GM21381 (cell line): ENCODE results near the gene RYR3.

Experiments used
- ATAC-seq: cut with Tn5 transposase; IDR thresholded peaks from one replicate; pipeline ENCODE4 v1.9.1; 2021; ENCODE audit warnings: mild to moderate bottlenecking, moderate library complexity; ENCODE audit not compliant: unreplicated experiment

Gene RYR3

DNA sequence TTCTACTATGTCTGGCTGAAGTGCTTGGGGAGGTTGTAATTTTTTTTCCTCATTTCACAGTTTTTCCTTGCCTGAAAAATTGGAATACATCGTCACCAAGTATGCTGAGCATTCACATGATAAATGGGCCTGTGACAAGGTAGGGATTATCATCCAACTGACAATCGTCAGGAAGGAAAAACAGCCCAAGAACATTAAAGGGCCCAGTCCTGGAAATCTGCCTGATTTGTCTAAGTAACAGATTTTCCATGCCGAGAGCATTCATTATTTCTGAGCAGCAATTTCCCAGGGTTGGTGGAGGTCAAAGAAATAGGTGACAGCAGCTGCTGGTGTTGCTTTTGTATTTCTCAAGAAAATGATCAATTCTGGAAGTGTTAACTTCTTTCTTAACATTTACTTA lies 431.5 kb downstream of the RYR3 start:
- no peak for ATAC-seq

DNA sequence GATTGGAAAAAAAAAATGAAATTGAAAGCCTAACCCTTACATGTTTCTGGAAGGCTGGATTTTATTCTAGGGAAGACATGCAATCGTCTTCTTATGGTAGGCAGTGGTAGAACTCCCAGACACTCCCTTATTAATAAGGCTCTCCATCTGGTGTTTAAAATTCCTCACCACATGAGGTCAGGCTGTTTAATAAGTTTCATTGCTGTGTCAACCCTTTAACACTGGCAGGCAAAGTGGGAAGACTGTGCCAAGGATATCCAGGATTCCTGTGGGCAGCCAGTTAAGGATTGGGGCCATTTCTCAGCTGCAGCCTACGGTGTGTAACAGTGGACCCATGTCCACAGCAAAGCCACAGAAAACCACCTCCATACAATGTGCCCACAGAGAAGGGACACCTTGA lies 432.0 kb downstream of the RYR3 start:
- ATAC-seq = no peak

DNA sequence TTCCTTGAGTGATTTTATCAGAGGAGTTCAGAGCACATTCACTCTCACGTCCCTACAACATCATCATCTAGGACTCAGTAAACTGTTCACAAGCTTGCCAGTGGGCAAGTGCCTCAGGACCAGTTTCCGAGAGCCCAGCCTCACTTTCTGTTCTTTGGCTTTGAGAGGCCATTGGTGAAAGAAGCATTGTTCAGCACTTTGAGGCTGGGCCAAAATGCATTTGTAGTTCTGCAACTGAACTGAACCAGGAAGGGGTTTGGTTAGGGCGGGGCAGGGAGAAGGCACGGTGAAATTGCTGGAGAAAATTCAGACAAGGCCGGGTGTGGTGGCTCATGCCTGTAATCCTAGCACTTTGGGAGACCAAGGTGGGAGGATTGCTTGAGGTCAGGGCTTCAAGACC lies 435.4 kb downstream of the RYR3 start:
- no peak for ATAC-seq

DNA sequence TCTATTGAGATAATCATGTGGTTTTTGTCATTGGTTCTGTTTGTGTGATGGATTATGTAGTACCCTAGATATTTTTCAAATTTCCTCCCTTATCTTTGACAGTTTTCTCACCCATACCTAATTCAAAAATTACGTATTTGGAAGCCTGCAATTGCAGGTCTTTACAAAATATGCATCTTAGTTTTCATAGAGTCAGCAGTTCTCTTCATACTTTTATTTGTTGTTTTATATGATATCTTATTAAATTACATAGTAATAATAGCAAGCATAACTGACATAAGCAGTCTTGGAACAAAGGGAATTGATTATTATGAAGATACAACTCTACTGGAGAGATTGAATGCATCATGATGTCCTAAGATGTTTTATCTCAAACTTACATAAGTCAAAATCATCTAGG lies 442.2 kb downstream of the RYR3 start:
- no peak for ATAC-seq

DNA sequence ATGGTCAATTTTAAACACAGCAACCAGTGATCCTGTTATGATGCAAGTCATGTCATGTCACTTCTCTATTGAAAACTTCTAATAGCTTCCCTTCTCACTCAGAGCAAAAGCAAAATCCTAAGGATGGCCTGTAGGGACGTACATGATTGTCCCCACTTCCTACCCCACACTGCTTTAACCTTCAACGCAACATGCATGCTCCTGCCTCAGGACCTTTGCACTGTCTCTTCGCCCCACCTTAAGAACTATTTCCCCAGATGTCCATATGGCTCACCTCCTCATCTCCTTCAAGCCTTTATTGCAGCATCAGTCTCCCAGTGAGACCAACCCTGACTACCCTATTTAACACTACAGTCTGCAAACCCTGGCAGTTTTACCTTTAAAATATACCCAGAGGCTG lies 443.5 kb downstream of the RYR3 start:
- ATAC-seq = no peak

DNA sequence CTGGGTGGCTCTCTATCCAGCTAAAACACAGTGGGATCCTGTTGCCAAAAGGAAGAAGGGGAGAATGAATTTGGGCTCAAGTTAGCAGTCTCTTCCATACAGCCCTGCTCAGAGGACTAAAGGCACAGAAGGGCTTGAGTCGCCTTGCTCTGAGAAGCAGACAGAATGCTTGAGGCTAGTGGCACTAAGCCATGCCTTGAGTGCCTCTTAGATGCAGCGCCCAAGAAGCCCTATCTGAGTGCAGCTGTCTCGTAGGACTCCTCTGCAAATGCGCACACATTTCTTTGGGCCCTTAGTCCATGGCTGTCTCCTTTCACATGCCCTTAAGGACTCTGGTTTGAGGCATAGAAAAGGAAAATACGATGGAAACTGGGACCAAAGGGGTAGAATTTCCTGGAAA lies 446.2 kb downstream of the RYR3 start:
- no peak for ATAC-seq

DNA sequence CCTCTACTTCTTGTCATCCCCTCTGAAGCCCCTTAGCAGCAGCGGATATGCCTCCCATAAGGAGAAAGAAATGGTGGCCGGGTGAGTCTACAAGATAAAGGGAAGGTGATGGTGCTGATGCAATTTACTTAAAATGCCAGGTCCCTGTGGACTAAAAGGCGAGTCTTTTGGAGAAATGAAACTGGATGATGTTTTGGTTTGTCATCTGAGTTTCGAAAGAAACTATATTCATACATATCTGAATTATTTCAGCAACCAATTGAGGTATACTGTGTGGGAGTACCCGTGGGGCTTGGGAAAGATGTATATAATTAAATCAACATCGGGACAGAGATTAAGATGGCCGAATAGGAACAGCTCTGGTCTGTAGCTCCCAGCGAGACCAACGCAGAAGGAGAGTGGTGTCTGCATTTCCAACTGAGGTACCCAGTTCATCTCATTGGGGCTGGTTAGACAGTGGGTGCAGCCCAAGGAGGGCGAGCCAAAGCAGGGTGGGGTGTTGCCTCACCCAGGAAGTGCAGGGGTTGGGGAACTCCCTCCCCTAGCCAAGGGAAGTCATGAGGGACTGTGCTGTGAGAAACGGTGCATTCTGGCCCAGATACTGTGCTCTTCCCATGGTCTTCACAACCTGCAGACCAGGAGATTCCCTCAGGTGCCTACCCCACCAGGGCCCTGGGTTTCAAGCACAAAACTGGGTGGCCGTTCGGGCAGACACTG lies 446.9 kb downstream of the RYR3 start:
- no peak for ATAC-seq

DNA sequence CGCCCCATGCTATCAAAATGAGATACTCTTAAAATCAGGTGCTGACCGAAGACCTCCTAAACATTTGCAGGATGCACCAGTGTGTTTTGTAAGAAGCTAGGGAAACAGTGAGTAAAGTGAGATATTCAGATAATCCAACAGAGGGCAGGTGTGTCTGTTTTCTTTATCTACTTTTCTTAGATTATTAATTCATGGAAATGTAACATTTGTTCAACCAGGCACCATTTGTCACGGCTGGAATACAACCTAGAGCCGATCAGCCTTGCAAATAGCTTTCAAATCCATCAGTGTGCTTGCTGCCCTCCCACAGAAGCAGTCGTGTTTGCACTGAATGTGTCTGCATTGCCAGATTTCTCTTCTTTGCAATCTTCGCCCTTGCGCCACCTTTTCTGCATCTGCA lies 455.6 kb downstream of the RYR3 start:
- no peak for ATAC-seq

DNA sequence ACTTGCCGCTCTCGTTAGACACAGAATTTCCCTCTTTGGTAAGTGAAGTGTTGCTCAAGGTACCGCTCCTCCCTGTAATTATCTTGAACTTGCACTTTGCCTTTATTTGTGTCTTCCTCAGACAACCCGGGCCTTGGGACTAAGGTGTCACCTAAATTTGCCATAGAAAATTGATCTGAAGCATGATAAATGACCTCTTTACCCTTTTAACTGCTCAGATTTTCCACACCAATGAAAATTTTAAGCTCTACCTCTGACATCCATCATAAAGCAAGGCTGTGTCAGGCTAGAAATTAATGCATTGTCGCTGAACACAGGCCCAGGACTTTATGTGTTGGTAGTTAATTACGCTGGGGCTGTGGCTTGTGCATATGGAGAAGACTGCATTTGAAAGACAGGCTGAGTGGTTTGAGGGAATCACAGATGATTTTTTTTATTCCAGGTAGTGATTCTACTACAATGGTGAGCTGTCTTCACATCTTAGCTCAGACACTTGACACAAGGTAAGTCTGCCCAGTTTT lies 458.0 kb downstream of the RYR3 start:
- ATAC-seq = no peak

DNA sequence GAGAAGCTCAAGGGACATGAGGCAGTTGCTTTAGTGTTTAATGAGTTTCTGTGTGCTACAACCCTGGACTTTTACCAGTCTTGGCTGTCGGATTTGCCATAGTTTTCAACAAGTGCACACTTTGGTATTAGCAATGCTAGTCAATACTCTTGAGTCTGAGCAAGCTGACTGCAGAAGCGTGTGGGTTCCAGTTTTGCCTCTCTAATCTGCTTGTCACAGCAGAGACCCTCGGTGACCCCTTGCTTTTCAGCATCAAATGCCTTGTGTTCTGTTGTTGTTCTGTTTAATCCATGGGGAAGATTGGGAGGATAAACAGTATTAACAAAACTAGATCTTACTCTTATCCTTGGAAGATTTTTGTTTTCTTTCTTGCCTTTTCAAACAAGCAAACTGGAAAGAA lies 463.2 kb downstream of the RYR3 start:
- no peak for ATAC-seq

DNA sequence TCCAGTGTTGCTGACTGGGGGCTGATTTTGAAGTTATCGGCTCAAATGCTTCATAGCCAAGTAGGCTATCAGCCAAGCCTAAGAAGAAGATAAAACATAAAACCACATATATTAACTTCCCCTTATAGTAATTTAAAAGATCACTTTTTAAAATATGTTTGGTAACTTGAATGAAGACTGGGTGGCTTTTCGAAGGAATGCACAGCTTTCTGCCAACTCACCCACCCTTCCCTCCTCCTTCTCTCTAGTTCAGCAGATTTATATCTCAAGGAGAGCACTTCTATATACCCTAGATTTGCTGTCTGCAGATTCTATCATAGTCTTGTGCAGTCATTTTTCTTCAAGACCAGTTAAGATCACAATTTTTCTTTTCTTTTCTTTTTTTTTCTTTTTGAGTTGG lies 468.1 kb downstream of the RYR3 start:
- ATAC-seq = no peak

DNA sequence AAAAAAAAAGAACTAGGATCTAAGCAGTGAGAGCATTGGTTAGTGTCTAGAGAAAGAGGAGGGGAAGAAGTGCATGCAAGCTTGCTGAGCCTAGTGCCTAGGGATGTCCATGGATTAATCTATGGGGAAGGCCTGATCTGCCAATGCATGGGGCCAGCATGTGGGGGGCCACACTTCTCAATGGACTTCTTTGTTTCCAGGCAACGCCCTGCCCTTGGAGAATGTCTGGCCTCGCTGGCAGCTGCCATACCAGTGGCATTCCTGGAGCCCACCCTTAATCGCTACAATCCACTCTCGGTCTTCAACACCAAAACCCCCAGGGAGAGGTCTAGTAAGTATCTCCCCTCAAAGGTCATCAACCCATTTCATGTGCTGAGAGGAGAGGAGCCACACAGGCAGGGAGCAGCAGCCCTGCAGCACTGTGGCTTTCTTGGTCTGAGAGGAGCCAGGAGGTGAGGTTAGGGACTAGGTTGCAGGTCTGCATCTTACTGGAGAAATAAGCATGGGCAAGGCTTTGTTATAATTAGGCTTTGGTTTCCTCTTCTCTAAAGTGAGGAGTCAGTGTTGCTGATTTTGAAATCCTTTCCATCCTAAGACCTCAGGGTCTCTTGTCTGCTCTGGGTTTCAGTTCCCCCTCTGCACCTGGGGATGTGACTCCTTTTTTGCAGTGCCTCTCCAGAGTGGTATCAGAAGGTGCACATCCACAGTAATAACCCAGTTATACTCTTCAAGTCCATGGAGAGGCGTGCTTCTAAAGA lies 469.4 kb downstream of the RYR3 start:
- no peak for ATAC-seq

DNA sequence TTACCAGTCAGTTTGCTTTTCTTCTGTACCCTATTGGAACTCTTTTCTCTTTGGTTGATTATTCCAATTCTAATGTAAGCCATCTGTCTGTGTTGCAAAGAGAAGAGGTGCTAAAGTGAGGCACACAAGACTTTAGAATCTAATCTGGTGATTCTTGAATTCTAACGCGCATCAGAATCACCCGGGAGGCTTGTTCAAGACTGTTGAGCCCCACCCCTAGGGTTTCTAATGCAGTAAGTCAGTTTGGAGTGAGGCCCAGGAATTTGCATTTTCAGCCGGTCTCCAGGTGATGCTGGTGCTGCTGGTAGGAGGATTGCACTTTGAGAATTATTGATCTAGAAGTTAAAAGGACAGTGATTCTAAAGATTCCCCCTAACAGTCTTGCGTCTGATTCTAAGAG lies 472.2 kb downstream of the RYR3 start:
- no peak for ATAC-seq

DNA sequence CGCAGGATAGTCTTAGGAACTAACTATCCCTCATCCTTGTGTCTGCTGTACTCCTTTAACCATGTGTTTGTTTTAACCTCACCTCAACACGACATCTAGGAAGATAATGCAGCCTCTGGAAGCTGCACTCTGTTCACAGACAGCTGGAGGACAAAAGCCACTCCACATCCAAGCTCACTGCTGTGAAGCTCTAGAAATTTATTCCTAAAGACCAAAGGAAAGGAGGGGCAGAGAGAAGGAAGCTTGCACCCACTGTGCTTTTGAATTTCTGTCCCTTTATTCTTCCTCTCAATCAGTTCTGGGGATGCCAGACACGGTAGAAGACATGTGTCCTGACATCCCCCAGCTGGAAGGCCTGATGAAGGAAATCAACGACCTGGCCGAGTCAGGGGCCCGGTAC lies 474.6 kb downstream of the RYR3 start:
- no peak for ATAC-seq

DNA sequence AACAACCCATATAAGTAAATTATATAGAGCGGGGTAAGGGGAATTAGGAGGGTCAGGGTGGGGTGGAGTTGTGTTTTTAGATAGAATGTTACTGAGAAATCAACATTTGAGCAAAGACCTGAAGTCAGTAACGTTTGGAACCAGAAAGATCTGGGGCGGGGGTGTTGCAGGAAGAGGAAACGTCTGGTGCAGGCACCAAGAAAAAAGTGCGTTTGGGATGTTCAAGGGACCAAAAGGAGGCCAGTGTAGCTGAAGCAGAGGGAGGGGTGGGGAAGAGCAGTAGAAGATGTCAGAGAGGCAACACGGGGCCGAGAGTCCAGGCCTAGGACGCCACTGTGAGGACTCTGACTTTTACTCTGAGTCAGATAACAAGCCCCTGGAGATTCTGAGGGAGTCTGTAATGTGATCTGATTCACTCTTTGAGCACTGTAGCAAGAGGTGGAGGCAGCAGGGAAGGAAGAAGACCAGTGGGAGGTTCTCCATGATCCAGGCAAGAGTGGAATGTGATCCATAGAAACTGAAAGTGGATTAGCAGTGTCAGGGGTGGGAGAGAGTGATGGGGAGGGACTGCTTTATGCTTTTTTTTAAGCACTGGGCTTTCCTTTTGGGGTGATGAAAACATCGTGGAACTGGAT lies 478.3 kb downstream of the RYR3 start:
- ATAC-seq = no peak

DNA sequence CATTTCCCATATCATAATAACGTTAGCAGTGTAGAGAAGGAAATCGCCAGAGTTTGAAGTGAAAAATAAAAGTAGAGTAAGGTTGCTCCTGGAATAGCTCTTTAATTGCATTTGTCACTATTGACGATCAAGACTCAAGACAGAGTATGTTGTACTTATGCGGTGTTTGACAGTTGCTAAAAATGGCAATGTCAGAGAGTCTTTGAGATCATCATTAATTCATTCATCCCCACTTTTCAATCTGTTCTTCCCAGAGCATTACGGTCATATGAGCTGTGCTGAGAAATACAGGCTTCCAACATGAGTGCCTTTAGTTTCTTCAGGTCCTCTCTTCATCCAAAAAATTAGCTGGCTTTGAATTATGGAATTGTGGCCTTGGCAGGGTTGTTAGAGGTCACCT lies 483.7 kb downstream of the RYR3 start:
- ATAC-seq = no peak

DNA sequence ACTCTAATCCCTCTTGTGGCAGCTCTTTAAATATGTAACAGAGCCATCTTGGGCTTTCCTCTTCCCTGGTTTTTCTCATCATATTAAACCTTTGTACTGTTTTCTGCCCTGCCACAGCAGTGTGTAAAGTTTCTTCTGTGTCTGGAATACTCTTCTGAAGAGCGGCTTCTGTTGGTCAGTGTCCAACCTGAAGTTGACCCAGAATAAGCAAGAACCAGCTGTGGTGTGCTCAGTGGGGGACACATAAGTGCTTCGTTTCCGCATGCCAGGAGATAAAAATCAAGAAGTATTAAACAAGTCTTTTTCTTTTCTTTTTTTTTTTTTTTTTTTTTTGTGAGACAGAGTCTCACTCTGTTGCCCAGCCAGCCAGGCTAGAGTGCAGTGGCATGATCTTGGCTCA lies 484.3 kb downstream of the RYR3 start:
- ATAC-seq = no peak

DNA sequence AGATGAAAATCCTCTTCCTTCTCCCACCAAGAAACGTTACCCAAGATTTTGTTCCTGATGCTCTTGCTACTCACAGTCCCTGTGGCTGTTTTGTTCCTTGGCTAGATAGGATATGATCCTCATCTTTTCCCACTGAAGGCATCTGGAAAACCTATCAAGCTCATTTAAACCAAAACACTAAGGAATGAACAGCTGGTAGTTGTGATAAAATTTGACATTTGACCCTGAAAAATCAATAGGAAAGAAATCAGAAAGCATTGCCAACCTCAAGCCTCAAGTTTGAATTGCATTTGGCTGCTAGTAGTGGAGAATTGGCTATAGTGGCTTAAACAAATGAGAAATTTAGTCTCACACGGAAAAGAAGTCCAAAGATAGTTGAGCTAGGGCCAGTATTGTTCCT lies 486.9 kb downstream of the RYR3 start:
- no peak for ATAC-seq

DNA sequence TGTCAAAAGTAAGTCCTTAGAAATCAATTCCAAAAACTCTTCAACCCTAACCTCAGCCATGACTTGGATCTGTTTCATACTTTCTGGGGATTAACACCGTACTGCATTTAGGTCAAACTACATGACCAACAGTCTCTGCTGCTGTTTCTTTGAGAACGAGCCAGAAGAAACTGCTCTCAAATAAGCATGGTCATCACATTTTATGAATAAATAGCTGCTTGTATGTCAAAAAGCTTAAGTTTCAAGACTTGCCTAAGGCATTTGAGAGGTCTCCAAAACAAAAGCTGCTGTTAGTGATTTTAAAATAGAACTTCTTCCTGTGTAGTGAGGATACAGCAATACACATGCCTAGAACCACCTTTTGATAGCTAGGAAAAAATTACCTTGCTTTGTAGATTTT lies 491.2 kb downstream of the RYR3 start:
- no peak for ATAC-seq

DNA sequence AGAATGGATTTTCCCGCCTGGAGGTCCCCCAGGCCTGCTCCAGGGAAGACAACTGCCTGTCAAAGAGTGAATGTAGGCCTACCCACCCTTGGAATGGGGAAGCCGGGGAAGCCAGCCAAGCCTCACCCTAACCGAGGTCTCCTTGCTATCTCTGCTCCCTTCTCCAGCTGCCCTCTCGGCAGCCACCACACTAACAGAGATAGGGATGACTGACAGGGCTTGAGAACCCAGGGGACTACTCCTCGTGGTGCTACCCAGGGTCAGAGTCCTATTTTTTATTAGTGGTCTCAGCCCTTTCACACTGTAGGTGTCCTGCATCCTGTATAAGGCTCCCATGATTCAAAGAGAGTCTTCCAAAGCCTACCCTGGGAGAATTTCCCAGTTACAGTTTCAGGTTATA lies 496.9 kb downstream of the RYR3 start:
- ATAC-seq = no peak

DNA sequence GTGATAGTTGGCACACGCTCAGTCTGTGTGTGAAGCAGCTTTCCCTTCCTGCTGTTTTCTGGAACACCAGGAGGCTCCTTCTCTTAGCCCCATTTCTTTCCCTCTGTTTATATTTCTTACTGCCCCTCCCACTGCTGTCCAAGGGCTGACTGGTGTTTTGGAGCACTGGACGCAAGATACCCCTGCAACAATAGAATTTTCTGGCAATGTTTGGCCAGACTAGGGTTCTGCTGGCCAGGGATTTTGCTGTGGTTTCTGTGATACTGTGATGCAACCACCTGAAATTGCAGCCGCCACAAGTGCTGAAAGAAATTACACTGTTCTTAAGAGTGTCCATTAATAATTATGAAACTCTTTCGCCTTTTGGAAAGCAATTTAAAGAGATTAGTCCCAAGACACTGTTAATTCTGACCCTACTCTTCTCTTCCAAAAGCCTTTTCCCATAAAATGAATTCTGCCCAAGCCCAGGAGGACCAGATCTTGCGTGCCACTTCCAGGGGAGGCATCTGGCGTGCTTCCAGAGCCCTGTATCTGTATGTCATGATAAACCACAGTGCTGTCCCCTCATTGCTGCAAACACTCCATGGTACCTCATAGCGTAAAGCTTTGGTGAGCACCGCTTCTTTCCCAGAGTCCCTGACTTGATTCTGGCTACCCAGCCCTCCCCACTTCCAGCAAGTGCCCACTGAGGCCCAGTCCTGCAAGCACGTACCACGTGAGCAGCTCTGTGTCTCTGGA lies 498.1 kb downstream of the RYR3 start:
- no peak for ATAC-seq
